Stimulated activated CD4-positive, alpha-beta T cell treated with anti-CD3 and anti-CD28 coated beads, Interleukin-1b, Interleukin-23, amount 100 ng/mL, for 4 hours (primary cell): ENCODE data around the gene NPB.

ENCODE experiments used
- DNase-seq, 2 donors: peaks; one replicate each; pipeline ENCODE4 v3.0.0-alpha.2; 2020; ENCODE audit warnings: low read depth in 2 of 2

Gene NPB

GRCh38 chr17:81902023-81902652, at the start of gene NPB:
NPB (plus strand) TSS chr17:81902238; CDS start chr17:81902278, 40 bp downstream.
- DNase-seq = no peak

GRCh38 chr17:81854974-81855774, 46.9 kb upstream of the NPB start:
- DNase-seq = no peak

- DNase-seq = no peak
Measured at GRCh38 chr17:81858170-81858966, 43.7 kb upstream of the NPB start.

GRCh38 chr17:81858967-81859905, 42.8 kb upstream of the NPB start:
- DNase-seq = no peak

GRCh38 chr17:81859906-81860755, 41.9 kb upstream of the NPB start, which contains the start of gene P4HB:
P4HB (minus strand) TSS chr17:81860535; CDS start chr17:81860471, 64 bp downstream.
- DNase-seq = peak in 1 of 2 donors; percentile 90

- DNase-seq = peak; percentile 99
Measured at GRCh38 chr17:81860756-81861568, 41.1 kb upstream of the NPB start.

- no peak for DNase-seq
Measured at GRCh38 chr17:81863123-81863675, 38.8 kb upstream of the NPB start.

GRCh38 chr17:81863833-81864768, 37.9 kb upstream of the NPB start:
- no peak for DNase-seq

GRCh38 chr17:81865358-81865732, 36.7 kb upstream of the NPB start:
- DNase-seq = no peak

- DNase-seq = no peak
Measured at GRCh38 chr17:81865733-81866439, 36.2 kb upstream of the NPB start.

- DNase-seq = no peak
Measured at GRCh38 chr17:81866440-81867169, 35.4 kb upstream of the NPB start.

- DNase-seq = peak in 1 of 2 donors; percentile 27
Measured at GRCh38 chr17:81867170-81867990, 34.7 kb upstream of the NPB start.

- DNase-seq = no peak
Measured at GRCh38 chr17:81867991-81868673, 33.9 kb upstream of the NPB start.

- DNase-seq = no peak
Measured at GRCh38 chr17:81868674-81869220, 33.3 kb upstream of the NPB start.
